Prostate gland (tissue), 2 donors: ENCODE data around the gene ZNF106. TPM values are rescaled to one million over a fixed set of nuclear protein-coding genes. Genes with fewer than 3 reads are reported as not detected.
A peak's percentile ranks its signal among the peaks of the same experiment; 100 is the strongest.

Source experiments
- DNase-seq: peaks from one replicate; pipeline ENCODE4 v3.0.0-alpha.2; 2019; ENCODE audit warnings: low spot score
- H3K27ac ChIP-seq, 2 donors: fragments of 200-600 bp; sonication (generic); 2 replicates each; pipeline ENCODE4 v1.5.1; 2017 to 2019
- H3K27me3 ChIP-seq: fragments of 200-600 bp; sonication (generic); replicated peaks from 2 replicates; pipeline ENCODE4 v1.5.1; 2019; ENCODE audit not compliant: insufficient read depth
- H3K36me3 ChIP-seq, 2 donors: fragments of 200-600 bp; sonication (generic); 1 replicate in 1 of 2; 2 replicates in 1 of 2; pipeline versions ENCODE4 v1.5.1 to v1.8.1; 2017 to 2019
- H3K4me1 ChIP-seq: fragments of 200-600 bp; sonication (generic); replicated peaks from 2 replicates; pipeline ENCODE4 v1.5.1; 2019
- H3K4me3 ChIP-seq, 2 donors: fragments of 200-600 bp; sonication (generic); 2 replicates each; pipeline ENCODE4 v1.5.1; 2017 to 2019
- H3K9me3 ChIP-seq: fragments of 200-600 bp; sonication (generic); 2 replicates; pipeline ENCODE4 v1.5.1; 2017
- POLR2A ChIP-seq: fragments of 450-650 bp; IDR thresholded peaks from one replicate; pipeline ENCODE4 v1.6.1; 2016; ENCODE audit warnings: antibody characterized with exemption, mild to moderate bottlenecking
- POLR2AphosphoS5 ChIP-seq: sonication (generic); formaldehyde crosslinking; IDR thresholded peaks from one replicate; pipeline ENCODE4 v1.6.1; 2017; ENCODE audit warnings: antibody characterized with exemption
- WGBS: methylation state at CpG from one replicate; pipeline ENCODE4 v1.1.5; 2018; 5-methylcytosine and 5-hydroxymethylcytosine counted together
- intact Hi-C: fragments of 100-400 bp; cut with DNase I; formaldehyde crosslinking; loops from one replicate; pipeline ENCODE4 v1.14.2; 2022
- total RNA-seq, 2 donors: library from RNA; depleted of rRNA; stranded (reverse); fragments of >200 nt; gene quantifications; one replicate each; pipeline ENCODE4 v1.1.0, GENCODE V29; 2016
- TF ChIP-seq, protein P1 (sequence below), 4 experiments: fragments of 200-600 bp in 2 of 4; fragments of 450-650 bp in 2 of 4; sonication (generic) in 2 of 4; IDR thresholded peaks; 1 replicate in 3 of 4; 2 replicates in 1 of 4; pipeline ENCODE4 v1.5.1; 2016 to 2019; ENCODE audit warnings: antibody characterized with exemption in 4 of 4, mild to moderate bottlenecking in 2 of 4, moderate library complexity in 2 of 4

Gene ZNF106
- total RNA-seq, 2 donors from 2014 or later, result 49.5 to 79.5 TPM

DNA sequence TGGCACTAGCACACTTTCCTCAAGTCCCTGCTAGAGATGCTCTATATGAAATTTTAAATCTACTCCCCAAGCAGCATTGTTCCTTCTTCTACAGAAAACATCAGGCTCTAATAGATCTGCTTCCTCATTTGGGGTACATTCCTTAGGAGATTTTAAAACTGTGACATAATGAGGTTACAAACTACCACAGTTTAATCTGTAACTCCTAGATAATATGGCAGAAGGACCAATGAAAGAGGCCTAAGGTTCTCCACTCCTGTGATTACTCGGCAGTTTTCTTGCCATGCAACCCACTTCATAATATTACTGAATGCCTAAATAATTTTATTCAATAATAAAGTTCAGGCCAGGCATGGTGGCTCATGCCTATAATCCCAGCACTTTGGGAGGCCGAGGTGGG, 16.1 kb downstream of the ZNF106 start:
- Histone ChIP-seq H3K27ac (peak overlapping the region in 1 of 2 donors; percentile 51), H3K36me3 (no peaks in the 10 kb centered on the region), H3K27me3 (no peaks in the 10 kb centered on the region), H3K4me3 (no peak overlapping the region), H3K4me1 (no peaks in the 10 kb centered on the region), H3K9me3 (no peaks in the 10 kb centered on the region)
- no peak for TF ChIP-seq POLR2A
- TF ChIP-seq POLR2AphosphoS5, result no peak
- TF ChIP-seq, protein P1, sequence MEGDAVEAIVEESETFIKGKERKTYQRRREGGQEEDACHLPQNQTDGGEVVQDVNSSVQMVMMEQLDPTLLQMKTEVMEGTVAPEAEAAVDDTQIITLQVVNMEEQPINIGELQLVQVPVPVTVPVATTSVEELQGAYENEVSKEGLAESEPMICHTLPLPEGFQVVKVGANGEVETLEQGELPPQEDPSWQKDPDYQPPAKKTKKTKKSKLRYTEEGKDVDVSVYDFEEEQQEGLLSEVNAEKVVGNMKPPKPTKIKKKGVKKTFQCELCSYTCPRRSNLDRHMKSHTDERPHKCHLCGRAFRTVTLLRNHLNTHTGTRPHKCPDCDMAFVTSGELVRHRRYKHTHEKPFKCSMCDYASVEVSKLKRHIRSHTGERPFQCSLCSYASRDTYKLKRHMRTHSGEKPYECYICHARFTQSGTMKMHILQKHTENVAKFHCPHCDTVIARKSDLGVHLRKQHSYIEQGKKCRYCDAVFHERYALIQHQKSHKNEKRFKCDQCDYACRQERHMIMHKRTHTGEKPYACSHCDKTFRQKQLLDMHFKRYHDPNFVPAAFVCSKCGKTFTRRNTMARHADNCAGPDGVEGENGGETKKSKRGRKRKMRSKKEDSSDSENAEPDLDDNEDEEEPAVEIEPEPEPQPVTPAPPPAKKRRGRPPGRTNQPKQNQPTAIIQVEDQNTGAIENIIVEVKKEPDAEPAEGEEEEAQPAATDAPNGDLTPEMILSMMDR (IDR thresholded peaks at IDR 0.05), result no peak
- WGBS, result 77% methylated on average over 2 of the region's 2 CpGs
- DNase-seq, result no peak
- intact Hi-C loops, result no loop called here

DNA sequence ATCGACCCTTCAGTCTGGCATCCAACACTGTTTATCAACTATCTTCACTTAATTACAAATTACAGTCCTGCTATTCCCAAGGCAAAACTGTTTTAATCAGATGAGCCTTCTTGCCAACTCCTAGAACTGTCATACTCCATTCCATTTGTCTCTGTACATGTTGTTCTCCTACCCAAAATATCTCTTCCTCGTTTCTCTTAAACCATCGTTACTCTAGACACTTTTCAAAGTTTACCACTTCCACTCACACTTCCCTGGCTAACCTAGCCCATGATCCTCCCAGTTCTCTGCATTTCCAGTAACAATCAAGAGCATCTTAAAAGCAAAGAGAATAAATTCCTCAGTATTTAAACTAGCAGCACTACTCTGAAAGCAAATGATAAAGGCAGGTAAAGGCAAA, 19.9 kb downstream of the ZNF106 start:
- peak overlapping the region; percentile 5 to 18 for H3K27ac ChIP-seq

DNA sequence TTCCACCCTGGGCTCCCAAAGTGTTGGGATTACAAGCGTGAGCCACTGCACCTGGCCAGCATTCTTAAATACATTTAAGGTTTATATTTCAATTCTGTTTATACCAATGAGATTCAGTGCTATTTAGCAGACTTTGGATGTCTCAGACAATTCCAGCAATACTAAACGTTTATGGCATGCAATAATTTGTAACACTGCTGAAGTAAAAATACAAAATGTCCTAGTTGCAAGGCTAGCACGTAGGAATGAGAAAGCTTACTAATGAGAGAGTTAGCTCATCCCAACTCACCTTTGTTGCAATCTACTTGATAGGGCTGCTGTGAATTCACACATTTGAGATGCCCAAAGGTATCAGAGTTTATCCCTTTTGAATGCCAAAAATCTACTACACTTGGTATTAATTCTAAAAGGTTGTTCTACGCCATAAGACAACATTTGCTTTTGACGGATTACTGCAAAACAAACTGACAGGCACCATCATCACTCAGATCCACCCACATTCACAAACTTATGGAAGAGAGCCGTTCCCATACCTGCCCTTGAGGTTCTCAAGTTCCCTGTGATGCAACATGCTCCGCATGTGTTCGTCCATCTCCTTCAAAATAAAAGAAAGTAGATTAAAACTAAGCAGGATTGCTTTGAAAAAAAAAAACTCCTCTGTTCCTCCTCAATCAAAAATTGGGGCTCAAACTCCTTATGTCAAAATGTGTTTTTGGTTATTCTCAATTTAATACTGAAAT, 25.3 kb downstream of the ZNF106 start:
- H3K4me1 ChIP-seq, result no peaks in the 10 kb centered on the region
- DNase-seq, result no peak
- H3K27me3 ChIP-seq, result no peaks in the 10 kb centered on the region
- 80% methylated on average over 8 of the region's 8 CpGs for WGBS
- intact Hi-C loops, result no loop called here
- no peaks in the 10 kb centered on the region for H3K36me3 ChIP-seq
- TF ChIP-seq POLR2A (no peak), POLR2AphosphoS5 (no peak)
- TF ChIP-seq, protein P1 (IDR thresholded peaks at IDR 0.05), result no peak
- no peak overlapping the region for H3K27ac ChIP-seq
- no peak overlapping the region for H3K4me3 ChIP-seq
- H3K9me3 ChIP-seq, result no peaks in the 10 kb centered on the region

More for the DNA sequence above, 19.9 kb downstream of the ZNF106 start:
- Histone ChIP-seq H3K4me3 (no peak overlapping the region), H3K4me1 (no peaks in the 10 kb centered on the region), H3K27me3 (no peaks in the 10 kb centered on the region), H3K9me3 (no peaks in the 10 kb centered on the region), H3K36me3 (no peaks in the 10 kb centered on the region)
- intact Hi-C loops, result no loop called here
- 19% methylated on average over 3 of the region's 3 CpGs for WGBS
- TF ChIP-seq POLR2A, result no peak
- no peak for TF ChIP-seq POLR2AphosphoS5
- TF ChIP-seq, protein P1 (IDR thresholded peaks at IDR 0.05), result no peak
- no peak for DNase-seq

DNA sequence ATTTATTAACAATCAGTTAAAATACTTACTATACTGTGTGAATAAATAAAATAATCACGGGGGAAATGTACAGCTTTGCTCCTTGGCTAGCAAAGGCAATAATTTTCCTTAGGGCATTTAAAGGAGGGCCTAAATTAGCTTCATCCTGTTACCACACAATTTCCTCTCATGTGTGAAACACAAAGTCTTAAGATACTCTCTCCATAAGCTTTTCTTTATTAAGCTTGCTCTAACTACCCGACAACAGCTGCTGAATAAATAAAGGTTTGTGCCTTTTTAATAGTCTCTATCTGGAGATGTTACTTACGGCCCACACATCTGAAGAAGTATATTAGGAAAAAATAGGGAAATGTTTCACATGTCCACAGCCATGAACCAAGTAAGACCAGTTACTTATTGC, 29.7 kb downstream of the ZNF106 start:
- no peak for TF ChIP-seq POLR2A
- Histone ChIP-seq H3K4me3 (no peak overlapping the region), H3K9me3 (no peaks in the 10 kb centered on the region), H3K4me1 (peaks cover 4% of the 10 kb centered on the region), H3K27ac (peak overlapping the region in 1 of 2 donors; percentile 2), H3K27me3 (no peaks in the 10 kb centered on the region), H3K36me3 (no peaks in the 10 kb centered on the region)
- DNase-seq, result no peak
- intact Hi-C loops, result no loop called here
- 50% methylated on average over 3 of the region's 3 CpGs for WGBS

DNA sequence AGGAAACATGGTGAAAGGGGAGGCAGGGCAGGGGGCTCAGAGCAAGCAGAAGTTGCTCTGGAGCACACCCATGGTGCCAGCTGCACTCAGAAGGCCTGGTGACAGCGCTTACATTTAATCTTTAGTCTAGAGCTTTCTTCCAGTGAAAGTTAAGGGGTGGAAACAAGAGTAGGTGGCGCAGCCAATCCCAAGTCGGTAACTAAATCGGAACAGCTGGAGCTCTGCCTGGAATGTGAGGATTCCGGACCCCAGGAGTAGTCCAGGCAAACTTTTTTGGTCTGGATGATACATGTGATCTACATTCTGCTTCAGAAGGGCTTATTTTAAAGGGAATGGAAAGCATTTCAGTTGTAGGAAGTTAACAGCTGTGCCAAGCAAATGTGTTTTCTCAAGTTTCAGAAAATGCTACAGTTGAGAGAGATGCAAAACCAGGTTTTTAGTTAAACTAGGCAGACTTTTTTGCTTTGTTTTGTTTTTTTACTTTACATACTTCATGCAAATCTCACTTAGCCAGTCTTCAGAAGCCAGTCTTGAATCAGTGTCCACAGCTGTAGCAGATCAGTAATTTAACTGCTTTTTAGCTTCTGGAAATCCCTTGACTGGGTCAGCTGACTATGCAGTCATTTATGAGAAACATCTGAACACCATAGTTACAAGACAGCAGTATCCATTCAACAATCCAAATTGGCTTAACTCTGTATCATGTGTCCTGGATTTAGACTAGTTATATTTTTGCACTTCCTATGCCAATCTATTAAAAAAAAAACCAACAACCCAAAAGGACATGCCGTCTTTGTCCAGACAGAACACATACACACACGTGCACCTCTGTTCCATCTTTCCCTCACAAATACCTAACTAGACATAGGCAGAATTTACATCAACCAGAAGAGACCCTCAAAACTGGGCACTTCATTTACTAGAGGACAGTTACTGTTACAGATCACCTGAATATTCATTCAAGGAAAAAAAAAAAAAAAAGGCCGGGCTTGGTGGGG, 33.2 kb downstream of the ZNF106 start:
- DNase-seq, result peak; percentile 80
- TF ChIP-seq POLR2A (no peak), POLR2AphosphoS5 (peak; percentile 77)
- intact Hi-C loops, result no loop called here
- peak overlapping the region; percentile 74 to 85 for H3K27ac ChIP-seq
- H3K36me3 ChIP-seq, result no peaks in the 10 kb centered on the region
- peaks cover 4% of the 10 kb centered on the region for H3K4me1 ChIP-seq
- H3K27me3 ChIP-seq, result no peaks in the 10 kb centered on the region
- no peak overlapping the region for H3K4me3 ChIP-seq
- no peaks in the 10 kb centered on the region for H3K9me3 ChIP-seq
- 25% methylated on average over 8 of the region's 8 CpGs for WGBS
